ENCODE measurements around the gene PNLIP. TPM values are rescaled to one million over a fixed set of nuclear protein-coding genes. Genes with fewer than 3 reads are reported as not detected.

The PNLIP gene
- under 1 TPM; 0.14 to 0.37 TPM for polyA plus RNA-seq

- Histone ChIP-seq H3K27ac (ENCODE audit: low read depth in 2 of 2, low read length in 1 of 2) (no peak within 1 kb of the TSS), H3K4me3 (ENCODE audit: low read depth in 1 of 2, low read length in 2 of 2) (no peak within 1 kb of the TSS), H3K27me3 (ENCODE audit: control insufficient read depth in 1 of 2, insufficient read depth in 2 of 2, low read length in 2 of 2) (no peaks in the 10 kb centered on the region), H3K36me3 (ENCODE audit: control insufficient read depth in 2 of 2, insufficient read depth in 2 of 2, low read length in 1 of 2) (no peaks in the 10 kb centered on the region), H3K4me1 (ENCODE audit: control insufficient read depth in 2 of 2, insufficient read depth in 2 of 2, low read length in 1 of 2) (no peaks in the 10 kb centered on the region), H3K9me3 (ENCODE audit: control insufficient read depth in 2 of 2, insufficient read depth in 1 of 2, low read depth in 1 of 2, low read length in 1 of 2) (peaks cover 0 to 2% of the 10 kb centered on the region in 2 donors)
- WGBS, 2 donors, result 74 to 83% methylated on average over 8 of the region's 8 CpGs
Measured at GRCh38 chr10:116545756-116546155, at the start of gene PNLIP. PNLIP (plus strand) TSS chr10:116545931; CDS start chr10:116546093, 162 bp downstream.

- H3K36me3 ChIP-seq (ENCODE audit: control insufficient read depth in 2 of 2, insufficient read depth in 2 of 2, low read length in 1 of 2), result no peaks in the 10 kb centered on the region
- H3K27me3 ChIP-seq (ENCODE audit: control insufficient read depth in 1 of 2, insufficient read depth in 2 of 2, low read length in 2 of 2), result no peaks in the 10 kb centered on the region
- H3K4me3 ChIP-seq (ENCODE audit: low read depth in 1 of 2, low read length in 2 of 2), result no peak overlapping the region
- H3K9me3 ChIP-seq (ENCODE audit: control insufficient read depth in 2 of 2, insufficient read depth in 1 of 2, low read depth in 1 of 2, low read length in 1 of 2), result no peaks in the 10 kb centered on the region
- no peaks in the 10 kb centered on the region for H3K4me1 ChIP-seq (ENCODE audit: control insufficient read depth in 2 of 2, insufficient read depth in 2 of 2, low read length in 1 of 2)
- 63 to 64% methylated on average over 8 of the region's 8 CpGs for WGBS, 2 donors
- no peak overlapping the region for H3K27ac ChIP-seq (ENCODE audit: low read depth in 2 of 2, low read length in 1 of 2)
Measured at GRCh38 chr10:116504786-116505185, 40.9 kb upstream of the PNLIP start.

DNA sequence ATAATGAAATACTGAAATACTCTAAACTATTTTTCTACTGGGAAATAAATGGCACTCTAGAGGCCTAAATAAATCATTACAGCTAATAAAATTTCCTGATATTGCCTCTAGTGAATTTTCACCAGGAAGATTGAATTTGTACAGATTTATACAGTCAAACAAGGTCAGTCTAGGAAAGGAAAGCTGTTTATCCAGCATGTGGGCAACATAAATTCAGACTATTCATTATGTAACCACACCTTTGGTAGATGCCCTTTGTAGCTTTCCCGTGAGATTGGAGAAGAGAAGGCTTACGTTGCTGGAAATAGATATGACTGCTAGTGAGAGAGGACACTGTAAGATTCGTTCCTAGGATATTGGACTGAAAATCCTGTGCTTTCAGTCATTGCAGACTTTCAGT is 35.2 kb upstream of the PNLIP start:
- Histone ChIP-seq H3K4me1 (ENCODE audit: control insufficient read depth in 2 of 2, insufficient read depth in 2 of 2, low read length in 1 of 2) (no peaks in the 10 kb centered on the region), H3K27me3 (ENCODE audit: control insufficient read depth in 1 of 2, insufficient read depth in 2 of 2, low read length in 2 of 2) (no peaks in the 10 kb centered on the region), H3K27ac (ENCODE audit: low read depth in 2 of 2, low read length in 1 of 2) (no peak overlapping the region), H3K9me3 (ENCODE audit: control insufficient read depth in 2 of 2, insufficient read depth in 1 of 2, low read depth in 1 of 2, low read length in 1 of 2) (no peaks in the 10 kb centered on the region), H3K36me3 (ENCODE audit: control insufficient read depth in 2 of 2, insufficient read depth in 2 of 2, low read length in 1 of 2) (no peaks in the 10 kb centered on the region), H3K4me3 (ENCODE audit: low read depth in 1 of 2, low read length in 2 of 2) (no peak overlapping the region)
- WGBS, 2 donors, result 63 to 78% methylated on average over 3 of the region's 3 CpGs

- no peaks in the 10 kb centered on the region for H3K9me3 ChIP-seq (ENCODE audit: control insufficient read depth in 2 of 2, insufficient read depth in 1 of 2, low read depth in 1 of 2, low read length in 1 of 2)
Measured at GRCh38 chr10:116511365-116511764, 34.4 kb upstream of the PNLIP start.

GRCh38 chr10:116521424-116522290 is 24.1 kb upstream of the PNLIP start:
- no peaks in the 10 kb centered on the region for H3K27me3 ChIP-seq (ENCODE audit: control insufficient read depth in 1 of 2, insufficient read depth in 2 of 2, low read length in 2 of 2)
- no peak overlapping the region for H3K4me3 ChIP-seq (ENCODE audit: low read depth in 1 of 2, low read length in 2 of 2)
- H3K36me3 ChIP-seq (ENCODE audit: control insufficient read depth in 2 of 2, insufficient read depth in 2 of 2, low read length in 1 of 2), result no peaks in the 10 kb centered on the region
- no peaks in the 10 kb centered on the region for H3K9me3 ChIP-seq (ENCODE audit: control insufficient read depth in 2 of 2, insufficient read depth in 1 of 2, low read depth in 1 of 2, low read length in 1 of 2)
- WGBS, 2 donors, result 31 to 37% methylated on average over 10 of the region's 10 CpGs
- H3K27ac ChIP-seq (ENCODE audit: low read depth in 2 of 2, low read length in 1 of 2), result no peak overlapping the region
- no peaks in the 10 kb centered on the region for H3K4me1 ChIP-seq (ENCODE audit: control insufficient read depth in 2 of 2, insufficient read depth in 2 of 2, low read length in 1 of 2)

More at GRCh38 chr10:116511365-116511764, 34.4 kb upstream of the PNLIP start:
- Histone ChIP-seq H3K27ac (ENCODE audit: low read depth in 2 of 2, low read length in 1 of 2) (no peak overlapping the region), H3K4me3 (ENCODE audit: low read depth in 1 of 2, low read length in 2 of 2) (no peak overlapping the region), H3K36me3 (ENCODE audit: control insufficient read depth in 2 of 2, insufficient read depth in 2 of 2, low read length in 1 of 2) (no peaks in the 10 kb centered on the region), H3K4me1 (ENCODE audit: control insufficient read depth in 2 of 2, insufficient read depth in 2 of 2, low read length in 1 of 2) (no peaks in the 10 kb centered on the region), H3K27me3 (ENCODE audit: control insufficient read depth in 1 of 2, insufficient read depth in 2 of 2, low read length in 2 of 2) (no peaks in the 10 kb centered on the region)
- WGBS, 2 donors, result 48 to 62% methylated on average over 3 of the region's 3 CpGs

DNA sequence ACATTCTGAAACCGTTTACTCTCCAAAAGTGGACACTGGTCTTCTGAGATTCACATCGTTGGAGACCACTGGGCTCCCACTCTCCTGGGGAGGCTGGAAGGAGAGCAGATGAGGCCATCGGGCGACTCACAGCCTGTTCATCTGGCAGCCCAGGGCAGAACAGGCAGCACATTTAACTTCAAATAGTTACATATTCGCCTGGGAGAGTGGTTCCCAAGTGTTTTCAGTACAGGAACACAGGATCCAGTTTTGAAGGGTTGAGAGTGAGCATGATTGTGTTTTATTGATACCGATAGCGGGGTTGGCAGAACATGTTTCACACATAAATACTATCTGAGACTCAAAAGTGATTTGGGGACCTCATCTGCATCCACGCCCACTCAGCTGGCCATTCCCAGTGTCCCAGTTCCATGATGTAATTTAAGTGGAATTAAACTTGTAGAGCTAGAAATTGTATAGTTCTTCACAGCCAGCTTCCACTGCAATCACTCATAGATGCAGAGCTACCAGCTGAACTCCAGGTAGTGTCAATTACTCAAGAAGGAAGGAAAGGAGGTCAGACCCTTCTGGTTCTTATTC is 22.8 kb upstream of the PNLIP start:
- no peaks in the 10 kb centered on the region for H3K4me1 ChIP-seq (ENCODE audit: control insufficient read depth in 2 of 2, insufficient read depth in 2 of 2, low read length in 1 of 2)
- WGBS, 2 donors, result 75 to 83% methylated on average over 8 of the region's 8 CpGs

GRCh38 chr10:116524736-116525135 is 21.0 kb upstream of the PNLIP start:
- Histone ChIP-seq H3K27ac (ENCODE audit: low read depth in 2 of 2, low read length in 1 of 2) (no peak overlapping the region), H3K27me3 (ENCODE audit: control insufficient read depth in 1 of 2, insufficient read depth in 2 of 2, low read length in 2 of 2) (no peaks in the 10 kb centered on the region), H3K4me3 (ENCODE audit: low read depth in 1 of 2, low read length in 2 of 2) (no peak overlapping the region), H3K36me3 (ENCODE audit: control insufficient read depth in 2 of 2, insufficient read depth in 2 of 2, low read length in 1 of 2) (no peaks in the 10 kb centered on the region), H3K9me3 (ENCODE audit: control insufficient read depth in 2 of 2, insufficient read depth in 1 of 2, low read depth in 1 of 2, low read length in 1 of 2) (no peaks in the 10 kb centered on the region), H3K4me1 (ENCODE audit: control insufficient read depth in 2 of 2, insufficient read depth in 2 of 2, low read length in 1 of 2) (no peaks in the 10 kb centered on the region)
- 86 to 87% methylated on average over 3 of the region's 3 CpGs for WGBS, 2 donors

More for the DNA sequence above, 22.8 kb upstream of the PNLIP start:
- Histone ChIP-seq H3K27me3 (ENCODE audit: control insufficient read depth in 1 of 2, insufficient read depth in 2 of 2, low read length in 2 of 2) (no peaks in the 10 kb centered on the region), H3K36me3 (ENCODE audit: control insufficient read depth in 2 of 2, insufficient read depth in 2 of 2, low read length in 1 of 2) (no peaks in the 10 kb centered on the region), H3K4me3 (ENCODE audit: low read depth in 1 of 2, low read length in 2 of 2) (no peak overlapping the region), H3K9me3 (ENCODE audit: control insufficient read depth in 2 of 2, insufficient read depth in 1 of 2, low read depth in 1 of 2, low read length in 1 of 2) (no peaks in the 10 kb centered on the region), H3K27ac (ENCODE audit: low read depth in 2 of 2, low read length in 1 of 2) (no peak overlapping the region)

- no peaks in the 10 kb centered on the region for H3K9me3 ChIP-seq (ENCODE audit: control insufficient read depth in 2 of 2, insufficient read depth in 1 of 2, low read depth in 1 of 2, low read length in 1 of 2)
- H3K27me3 ChIP-seq (ENCODE audit: control insufficient read depth in 1 of 2, insufficient read depth in 2 of 2, low read length in 2 of 2), result no peaks in the 10 kb centered on the region
- no peak overlapping the region for H3K4me3 ChIP-seq (ENCODE audit: low read depth in 1 of 2, low read length in 2 of 2)
- no peak overlapping the region for H3K27ac ChIP-seq (ENCODE audit: low read depth in 2 of 2, low read length in 1 of 2)
- H3K4me1 ChIP-seq (ENCODE audit: control insufficient read depth in 2 of 2, insufficient read depth in 2 of 2, low read length in 1 of 2), result no peaks in the 10 kb centered on the region
- H3K36me3 ChIP-seq (ENCODE audit: control insufficient read depth in 2 of 2, insufficient read depth in 2 of 2, low read length in 1 of 2), result no peaks in the 10 kb centered on the region
- WGBS, 2 donors, result 48 to 51% methylated on average over 3 of the region's 3 CpGs
Measured at GRCh38 chr10:116526219-116526618, 19.5 kb upstream of the PNLIP start.

GRCh38 chr10:116536810-116537209 is 8.9 kb upstream of the PNLIP start:
- Histone ChIP-seq H3K4me1 (ENCODE audit: control insufficient read depth in 2 of 2, insufficient read depth in 2 of 2, low read length in 1 of 2) (no peaks in the 10 kb centered on the region), H3K36me3 (ENCODE audit: control insufficient read depth in 2 of 2, insufficient read depth in 2 of 2, low read length in 1 of 2) (no peaks in the 10 kb centered on the region), H3K27ac (ENCODE audit: low read depth in 2 of 2, low read length in 1 of 2) (no peak overlapping the region), H3K9me3 (ENCODE audit: control insufficient read depth in 2 of 2, insufficient read depth in 1 of 2, low read depth in 1 of 2, low read length in 1 of 2) (no peaks in the 10 kb centered on the region), H3K4me3 (ENCODE audit: low read depth in 1 of 2, low read length in 2 of 2) (no peak overlapping the region), H3K27me3 (ENCODE audit: control insufficient read depth in 1 of 2, insufficient read depth in 2 of 2, low read length in 2 of 2) (no peaks in the 10 kb centered on the region)
- 87 to 90% methylated on average over 2 of the region's 2 CpGs for WGBS, 2 donors

DNA sequence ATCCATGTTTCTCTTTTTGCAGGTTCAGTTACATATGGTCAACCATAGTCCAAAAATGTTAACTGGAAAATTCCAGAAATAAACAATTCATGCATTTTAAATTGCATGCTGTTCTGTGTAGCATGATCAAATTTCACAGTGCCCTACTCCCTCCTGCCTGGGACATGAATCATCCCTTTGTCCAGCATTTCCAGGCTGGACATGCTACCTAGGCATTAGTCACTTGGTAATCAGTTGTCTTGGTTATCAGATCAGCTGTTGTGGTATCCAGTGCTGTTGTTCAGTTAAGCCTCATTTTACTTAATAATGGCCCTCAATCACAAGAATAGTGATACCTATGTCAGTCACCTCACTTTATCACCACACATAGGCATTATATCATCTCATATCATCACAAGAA is 7.3 kb upstream of the PNLIP start:
- Histone ChIP-seq H3K27ac (ENCODE audit: low read depth in 2 of 2, low read length in 1 of 2) (no peak overlapping the region), H3K9me3 (ENCODE audit: control insufficient read depth in 2 of 2, insufficient read depth in 1 of 2, low read depth in 1 of 2, low read length in 1 of 2) (no peaks in the 10 kb centered on the region), H3K27me3 (ENCODE audit: control insufficient read depth in 1 of 2, insufficient read depth in 2 of 2, low read length in 2 of 2) (no peaks in the 10 kb centered on the region), H3K36me3 (ENCODE audit: control insufficient read depth in 2 of 2, insufficient read depth in 2 of 2, low read length in 1 of 2) (no peaks in the 10 kb centered on the region), H3K4me3 (ENCODE audit: low read depth in 1 of 2, low read length in 2 of 2) (no peak overlapping the region), H3K4me1 (ENCODE audit: control insufficient read depth in 2 of 2, insufficient read depth in 2 of 2, low read length in 1 of 2) (no peaks in the 10 kb centered on the region)

Data from esophagus (tissue), 2 donors.